Measurements from ENCODE around the gene SP110.
"Not testable (repeated sequence)": the region's sequence is repeated elsewhere in the genome, so short reads cannot be mapped to it uniquely, and the experiment has no call there.

SP110 gene

GRCh38 chr2:230219419-230220331 is at the start of gene SP110:
SP110 (minus strand) TSS chr2:230219984; CDS start chr2:230216927, 3,057 bp downstream.
- DNase-seq (ENCODE audit: low read depth), result peak; percentile 81

GRCh38 chr2:230268606-230269243 is 48.9 kb upstream of the SP110 start:
- no peak for DNase-seq (ENCODE audit: low read depth)

- DNase-seq (ENCODE audit: low read depth), result no peak
Measured at GRCh38 chr2:230267556-230267955, 47.8 kb upstream of the SP110 start.

DNA sequence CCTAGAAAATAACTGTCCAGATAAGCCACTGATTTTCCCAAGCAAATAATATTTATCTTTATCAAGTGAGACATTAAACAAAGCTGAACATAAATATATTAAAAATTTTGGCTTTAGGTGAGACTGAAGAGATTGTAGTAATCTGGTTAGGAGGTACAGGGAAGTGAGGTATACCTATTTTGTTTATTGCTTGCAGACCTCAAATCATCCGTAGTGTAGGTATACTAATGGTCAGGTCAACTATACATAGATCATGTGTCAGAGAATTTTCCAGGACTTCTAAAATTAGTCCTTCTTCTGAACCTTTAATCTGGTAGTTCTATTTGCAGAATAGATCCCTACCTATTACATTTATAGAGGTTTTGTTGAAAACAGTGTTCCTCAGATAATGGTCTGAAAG is 47.3 kb upstream of the SP110 start:
- DNase-seq (ENCODE audit: low read depth), result no peak

GRCh38 chr2:230266638-230267037 is 46.9 kb upstream of the SP110 start:
- DNase-seq (ENCODE audit: low read depth), result no peak

- not testable (repeated sequence) for DNase-seq (ENCODE audit: low read depth)
Measured at GRCh38 chr2:230264945-230265344, 45.2 kb upstream of the SP110 start.

- DNase-seq (ENCODE audit: low read depth), result no peak
Measured at GRCh38 chr2:230262246-230262645, 42.5 kb upstream of the SP110 start.

GRCh38 chr2:230258483-230258882 is 38.7 kb upstream of the SP110 start:
- DNase-seq (ENCODE audit: low read depth), result no peak

GRCh38 chr2:230256733-230257332 is 37.0 kb upstream of the SP110 start:
- no peak for DNase-seq (ENCODE audit: low read depth)

GRCh38 chr2:230254152-230254881 is 34.5 kb upstream of the SP110 start:
- no peak for DNase-seq (ENCODE audit: low read depth)

GRCh38 chr2:230250231-230250630 is 30.4 kb upstream of the SP110 start:
- DNase-seq (ENCODE audit: low read depth), result no peak

DNA sequence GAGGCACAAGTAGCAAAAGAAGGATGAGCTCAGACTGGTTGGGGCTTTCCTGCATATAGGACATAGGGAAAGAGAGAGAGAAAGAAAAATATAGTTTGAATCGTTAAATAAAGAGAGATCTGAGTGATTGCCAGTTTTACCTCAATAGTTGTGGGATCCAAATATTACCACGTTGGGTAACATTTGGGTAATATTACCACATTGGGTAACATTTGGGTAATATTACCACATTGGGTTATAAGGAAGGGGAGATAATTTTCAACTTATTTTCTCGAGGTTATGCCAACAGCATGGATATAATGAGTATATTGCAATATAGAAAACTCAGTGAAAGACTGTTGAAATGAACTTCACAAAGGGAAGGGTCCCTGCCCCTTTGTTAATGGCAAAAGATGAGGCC is 26.4 kb upstream of the SP110 start:
- no peak for DNase-seq (ENCODE audit: low read depth)

DNA sequence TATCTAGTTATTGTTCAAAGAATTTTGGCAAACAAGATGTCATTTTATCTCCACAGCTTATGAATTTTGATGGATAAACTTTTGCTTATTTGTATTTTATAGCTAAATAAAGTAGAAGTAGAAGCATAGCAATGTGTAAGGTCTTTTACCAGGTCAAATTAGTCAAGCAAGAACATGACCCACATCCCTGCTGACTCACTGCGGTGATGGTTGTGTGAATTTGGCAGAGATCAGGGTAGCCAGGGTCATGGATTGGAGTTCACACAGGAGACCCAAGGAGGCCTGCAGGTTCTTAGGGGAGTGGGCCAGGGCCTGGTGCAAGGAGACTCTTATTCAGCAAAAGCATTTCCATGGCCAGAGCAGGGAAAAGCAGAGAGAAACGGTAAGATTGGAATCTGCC is 24.4 kb upstream of the SP110 start:
- no peak for DNase-seq (ENCODE audit: low read depth)

GRCh38 chr2:230234845-230235244 is 15.1 kb upstream of the SP110 start:
- no peak for DNase-seq (ENCODE audit: low read depth)

- DNase-seq (ENCODE audit: low read depth), result no peak
Measured at GRCh38 chr2:230234122-230234722, 14.4 kb upstream of the SP110 start.

DNA sequence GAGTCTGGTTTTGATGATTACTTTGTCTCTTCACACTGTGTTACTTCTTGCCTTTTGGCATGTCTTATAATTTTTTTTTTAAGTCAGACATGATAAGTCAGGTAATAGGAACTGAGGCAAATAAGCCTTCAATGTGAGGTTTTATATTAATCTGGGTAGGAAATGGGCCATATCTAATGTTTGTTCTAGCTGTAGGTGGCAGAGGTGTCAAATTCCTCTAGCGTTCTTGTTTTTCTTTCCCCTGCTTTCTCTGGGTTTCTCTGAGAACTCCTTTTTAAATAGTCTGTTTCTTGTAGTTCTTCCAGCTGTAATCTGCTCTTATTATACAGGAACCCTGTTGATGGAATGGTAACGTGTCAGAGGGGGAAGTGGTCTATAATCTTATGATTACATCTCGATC is 11.5 kb upstream of the SP110 start:
- no peak for DNase-seq (ENCODE audit: low read depth)

DNA sequence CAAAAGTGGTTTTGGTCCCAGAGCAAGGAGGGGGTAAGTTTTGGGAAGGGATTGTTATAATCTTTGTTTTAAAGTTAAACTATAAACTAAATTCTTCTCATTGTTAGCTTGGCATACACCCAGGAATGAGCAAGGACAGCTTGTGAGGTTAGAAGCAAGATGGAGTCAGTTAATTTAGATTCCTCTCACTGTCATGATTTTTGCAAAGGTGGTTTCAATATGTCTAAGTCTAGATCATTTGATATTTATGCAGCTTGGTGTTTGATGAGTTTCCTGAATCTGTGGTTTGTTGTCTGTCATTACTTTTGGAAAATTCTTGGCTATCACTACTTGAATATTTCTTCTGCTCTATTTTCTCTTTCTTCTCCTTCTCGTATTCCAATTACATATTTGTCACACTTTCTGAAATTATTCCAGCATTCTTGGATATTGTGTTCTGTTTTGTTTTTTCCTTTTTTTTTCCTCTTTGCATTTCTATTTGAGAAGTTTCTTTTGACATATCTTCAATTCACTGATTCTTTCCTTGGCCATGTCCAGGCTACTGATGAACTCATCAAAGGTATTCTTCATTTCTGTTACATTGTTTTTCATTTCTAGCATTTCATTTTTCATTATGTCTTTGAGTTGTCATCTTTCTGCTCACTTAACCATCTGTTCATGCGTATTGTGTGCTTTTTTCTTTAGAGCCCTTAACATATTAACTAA is 10.9 kb upstream of the SP110 start:
- no peak for DNase-seq (ENCODE audit: low read depth)

DNA sequence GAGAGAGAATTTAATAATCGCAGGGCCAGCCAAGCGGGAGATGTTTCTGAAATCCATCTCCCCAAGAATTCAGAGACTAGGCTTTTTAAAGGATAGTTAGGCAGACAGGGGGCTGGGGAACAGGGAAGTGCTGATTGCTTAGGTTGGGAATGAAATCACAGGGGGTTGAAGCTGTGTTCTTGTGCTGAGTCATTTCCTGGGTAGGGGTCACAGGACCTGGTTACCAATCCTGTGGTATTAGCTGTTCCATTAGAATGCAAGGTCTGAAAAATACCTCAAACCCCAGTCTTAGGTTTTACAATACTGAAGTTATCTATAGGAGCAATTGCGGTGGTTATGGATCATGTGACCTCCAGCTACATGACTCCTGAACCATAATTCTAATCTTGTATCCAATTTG is 10.3 kb upstream of the SP110 start:
- DNase-seq (ENCODE audit: low read depth), result peak; percentile 59

DNA sequence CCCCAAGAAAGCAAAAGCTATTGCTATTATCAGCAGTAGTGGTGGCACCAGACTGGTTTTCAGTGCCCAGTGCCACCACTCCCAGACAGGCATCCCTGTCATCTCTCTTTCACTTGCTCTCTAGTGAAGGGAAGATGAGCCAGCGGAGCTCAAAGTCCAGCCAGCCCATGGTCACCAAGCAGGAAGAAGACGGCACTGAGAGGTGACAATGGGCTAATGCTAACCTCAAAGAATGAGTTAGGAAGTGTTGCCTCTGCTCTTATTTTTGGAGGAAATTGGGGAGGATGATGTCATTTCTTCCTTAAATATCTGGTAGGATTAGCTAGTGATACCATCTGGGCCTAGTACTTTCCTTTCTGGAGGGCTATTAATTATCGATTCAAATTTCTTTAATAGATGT is 7.4 kb upstream of the SP110 start:
- no peak for DNase-seq (ENCODE audit: low read depth)

DNA sequence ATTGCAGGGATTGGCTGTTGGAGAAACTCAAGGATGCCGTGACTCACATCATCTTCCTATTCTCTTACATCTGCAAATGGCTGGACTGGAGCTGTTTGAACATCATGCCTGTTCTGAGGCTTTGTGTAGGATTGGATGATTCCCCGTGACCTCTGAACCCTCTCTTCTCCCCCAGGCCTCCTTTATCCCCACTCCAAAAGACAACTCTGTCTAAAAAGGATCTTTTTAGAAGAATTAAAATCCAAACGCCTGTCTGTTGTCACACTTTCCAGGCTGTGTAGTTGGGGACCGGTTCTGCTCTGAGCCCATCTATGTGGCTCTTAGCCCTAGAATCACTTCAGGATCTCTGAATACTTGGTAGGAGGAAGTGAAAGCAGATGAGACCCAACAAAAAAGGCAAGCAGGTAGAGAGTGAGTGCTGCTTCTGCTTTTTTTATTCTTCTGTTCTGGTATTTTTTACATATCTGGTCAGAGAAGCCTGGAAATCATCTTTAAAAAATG is 6.3 kb upstream of the SP110 start:
- no peak for DNase-seq (ENCODE audit: low read depth)

DNA sequence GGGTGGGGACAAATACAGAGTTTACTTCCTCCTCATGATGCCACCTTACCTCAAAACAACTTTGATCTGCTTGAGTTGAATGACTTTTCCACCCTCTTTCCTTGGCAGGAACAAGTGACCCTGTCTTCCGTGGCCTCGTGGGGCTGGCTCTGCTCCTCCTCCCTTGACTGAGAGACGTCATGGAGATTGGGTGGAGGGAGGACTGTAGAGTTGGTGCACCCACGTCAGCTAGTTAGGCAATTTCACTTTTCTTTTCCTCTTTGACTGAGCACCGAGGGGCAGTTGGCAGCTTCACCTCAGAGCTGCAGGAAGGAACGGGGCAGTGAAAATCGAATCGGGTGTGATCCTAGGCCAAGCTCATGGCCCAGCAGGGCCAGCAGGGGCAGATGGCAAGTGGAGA is 5.7 kb upstream of the SP110 start, which contains the start of gene SP140:
TSS of gene SP140 (plus strand) at position 251 of the 400 bp plus-strand sequence. CDS start at position 360, 109 bp downstream.
- no peak for DNase-seq (ENCODE audit: low read depth)
